ENCODE results near the gene ZNF888.
"Not testable (repeated sequence)": the region's sequence is repeated elsewhere in the genome, so short reads cannot be mapped to it uniquely, and the experiment has no call there.

The ZNF888 gene

GRCh38 chr19:52889931-52890330, 33.3 kb downstream of the ZNF888 start:
- Histone ChIP-seq H3K4me3 (ENCODE audit: low read depth in 1 of 2, low read length in 1 of 2) (no peak overlapping the region), H3K27me3 (no peaks in the 10 kb centered on the region), H3K4me1 (ENCODE audit: control insufficient read depth in 1 of 2, insufficient read depth in 1 of 2, low read depth in 1 of 2, low read length in 1 of 2) (no peaks in the 10 kb centered on the region), H3K9me3 (peaks cover 4% of the 10 kb centered on the region), H3K36me3 (peaks cover 10% of the 10 kb centered on the region), H3K27ac (no peak overlapping the region)
- TF ChIP-seq, protein P1, sequence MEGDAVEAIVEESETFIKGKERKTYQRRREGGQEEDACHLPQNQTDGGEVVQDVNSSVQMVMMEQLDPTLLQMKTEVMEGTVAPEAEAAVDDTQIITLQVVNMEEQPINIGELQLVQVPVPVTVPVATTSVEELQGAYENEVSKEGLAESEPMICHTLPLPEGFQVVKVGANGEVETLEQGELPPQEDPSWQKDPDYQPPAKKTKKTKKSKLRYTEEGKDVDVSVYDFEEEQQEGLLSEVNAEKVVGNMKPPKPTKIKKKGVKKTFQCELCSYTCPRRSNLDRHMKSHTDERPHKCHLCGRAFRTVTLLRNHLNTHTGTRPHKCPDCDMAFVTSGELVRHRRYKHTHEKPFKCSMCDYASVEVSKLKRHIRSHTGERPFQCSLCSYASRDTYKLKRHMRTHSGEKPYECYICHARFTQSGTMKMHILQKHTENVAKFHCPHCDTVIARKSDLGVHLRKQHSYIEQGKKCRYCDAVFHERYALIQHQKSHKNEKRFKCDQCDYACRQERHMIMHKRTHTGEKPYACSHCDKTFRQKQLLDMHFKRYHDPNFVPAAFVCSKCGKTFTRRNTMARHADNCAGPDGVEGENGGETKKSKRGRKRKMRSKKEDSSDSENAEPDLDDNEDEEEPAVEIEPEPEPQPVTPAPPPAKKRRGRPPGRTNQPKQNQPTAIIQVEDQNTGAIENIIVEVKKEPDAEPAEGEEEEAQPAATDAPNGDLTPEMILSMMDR (IDR thresholded peaks at IDR 0.05): no peak

DNA sequence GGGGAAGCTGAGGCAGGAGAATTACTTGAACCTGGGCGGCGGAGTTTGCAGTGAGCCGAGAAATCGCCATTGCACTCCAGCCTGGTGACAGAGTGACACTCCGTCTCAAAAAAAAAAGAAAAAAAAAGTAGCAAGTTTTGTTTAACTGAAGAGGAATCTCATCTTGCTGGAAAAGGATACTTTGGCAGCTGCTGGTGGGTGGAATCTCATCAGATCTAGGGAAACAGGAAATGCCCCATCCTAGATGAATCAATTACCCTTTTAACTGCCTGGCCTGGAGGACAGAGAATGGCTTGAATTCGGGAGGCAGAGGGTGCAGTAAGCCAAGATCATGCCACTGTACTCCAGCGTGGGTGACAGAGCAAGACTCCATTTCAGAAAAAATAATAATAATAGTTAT, 34.2 kb downstream of the ZNF888 start:
- H3K36me3 ChIP-seq: peaks cover 16% of the 10 kb centered on the region
- no peaks in the 10 kb centered on the region for H3K4me1 ChIP-seq (ENCODE audit: control insufficient read depth in 1 of 2, insufficient read depth in 1 of 2, low read depth in 1 of 2, low read length in 1 of 2)
- no peak overlapping the region for H3K4me3 ChIP-seq (ENCODE audit: low read depth in 1 of 2, low read length in 1 of 2)
- H3K9me3 ChIP-seq: peaks cover 10% of the 10 kb centered on the region
- no peak overlapping the region for H3K27ac ChIP-seq
- TF ChIP-seq, protein P1 (IDR thresholded peaks at IDR 0.05): no peak
- no peaks in the 10 kb centered on the region for H3K27me3 ChIP-seq

GRCh38 chr19:52880895-52881389, 42.3 kb downstream of the ZNF888 start:
- no peaks in the 10 kb centered on the region for H3K4me1 ChIP-seq (ENCODE audit: control insufficient read depth in 1 of 2, insufficient read depth in 1 of 2, low read depth in 1 of 2, low read length in 1 of 2)
- H3K36me3 ChIP-seq: peaks cover 11% of the 10 kb centered on the region
- no peak overlapping the region for H3K4me3 ChIP-seq (ENCODE audit: low read depth in 1 of 2, low read length in 1 of 2)
- H3K9me3 ChIP-seq: peaks cover 64% of the 10 kb centered on the region
- no peak overlapping the region for H3K27ac ChIP-seq
- H3K27me3 ChIP-seq: no peaks in the 10 kb centered on the region
- TF ChIP-seq, protein P1 (IDR thresholded peaks at IDR 0.05): no peak

DNA sequence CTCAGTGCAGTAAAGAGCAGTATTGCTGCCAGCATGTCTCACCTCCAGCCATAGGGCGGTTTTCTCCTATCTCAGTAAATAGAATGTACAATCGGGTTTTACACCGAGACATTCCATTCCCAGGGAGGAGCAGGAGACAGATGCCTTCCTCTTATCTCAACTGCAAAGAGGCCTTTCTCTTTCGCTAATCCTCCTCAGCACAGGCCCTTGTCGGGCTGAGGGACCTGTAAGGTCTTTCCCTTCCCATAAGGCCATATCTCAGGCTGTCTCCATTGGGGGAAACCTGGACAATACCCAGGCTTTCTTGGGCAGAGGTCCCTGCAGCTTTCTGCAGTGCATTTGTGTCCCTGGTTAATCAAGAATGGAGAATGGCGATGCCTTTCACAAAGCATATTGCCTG, 50.2 kb downstream of the ZNF888 start:
- H3K4me3 ChIP-seq (ENCODE audit: low read depth in 1 of 2, low read length in 1 of 2); H3K36me3 ChIP-seq; H3K27me3 ChIP-seq; H3K9me3 ChIP-seq; H3K27ac ChIP-seq; H3K4me1 ChIP-seq (ENCODE audit: control insufficient read depth in 1 of 2, insufficient read depth in 1 of 2, low read depth in 1 of 2, low read length in 1 of 2): not testable (repeated sequence)

GRCh38 chr19:52871466-52871865, 51.8 kb downstream of the ZNF888 start:
- no peaks in the 10 kb centered on the region for H3K9me3 ChIP-seq
- H3K27me3 ChIP-seq: no peaks in the 10 kb centered on the region
- no peak overlapping the region for H3K4me3 ChIP-seq (ENCODE audit: low read depth in 1 of 2, low read length in 1 of 2)
- H3K27ac ChIP-seq: no peak overlapping the region
- no peaks in the 10 kb centered on the region for H3K36me3 ChIP-seq
- TF ChIP-seq, protein P1 (IDR thresholded peaks at IDR 0.05): no peak
- no peaks in the 10 kb centered on the region for H3K4me1 ChIP-seq (ENCODE audit: control insufficient read depth in 1 of 2, insufficient read depth in 1 of 2, low read depth in 1 of 2, low read length in 1 of 2)

- H3K4me3 ChIP-seq (ENCODE audit: low read depth in 1 of 2, low read length in 1 of 2): not testable (repeated sequence)
Measured at GRCh38 chr19:52868031-52868430, 55.2 kb downstream of the ZNF888 start.

More at GRCh38 chr19:52868031-52868430, 55.2 kb downstream of the ZNF888 start:
- H3K9me3 ChIP-seq; H3K36me3 ChIP-seq; H3K27me3 ChIP-seq; H3K27ac ChIP-seq; H3K4me1 ChIP-seq (ENCODE audit: control insufficient read depth in 1 of 2, insufficient read depth in 1 of 2, low read depth in 1 of 2, low read length in 1 of 2): not testable (repeated sequence)

Data from neutrophil (primary cell).